Measurements from ENCODE around the gene DHRS7B.
"Not testable (repeated sequence)": the region's sequence is repeated elsewhere in the genome, so short reads cannot be mapped to it uniquely, and the experiment has no call there.

DHRS7B gene

GRCh38 chr17:21190078-21190477 is 63.3 kb downstream of the DHRS7B start:
- Histone ChIP-seq H3K36me3 (ENCODE audit: control insufficient read depth, insufficient read depth, low read length) (peaks cover 7% of the 10 kb centered on the region), H3K27me3 (ENCODE audit: control insufficient read depth, insufficient read depth, low read length) (no peaks in the 10 kb centered on the region), H3K4me3 (ENCODE audit: low read depth, low read length) (no peak overlapping the region), H3K4me1 (ENCODE audit: control insufficient read depth, insufficient read depth, low read length) (peaks cover 6% of the 10 kb centered on the region), H3K9me3 (ENCODE audit: control insufficient read depth, insufficient read depth, low read length) (no peaks in the 10 kb centered on the region), H3K9ac (ENCODE audit: low read depth, low read length) (no peak overlapping the region)

DNA sequence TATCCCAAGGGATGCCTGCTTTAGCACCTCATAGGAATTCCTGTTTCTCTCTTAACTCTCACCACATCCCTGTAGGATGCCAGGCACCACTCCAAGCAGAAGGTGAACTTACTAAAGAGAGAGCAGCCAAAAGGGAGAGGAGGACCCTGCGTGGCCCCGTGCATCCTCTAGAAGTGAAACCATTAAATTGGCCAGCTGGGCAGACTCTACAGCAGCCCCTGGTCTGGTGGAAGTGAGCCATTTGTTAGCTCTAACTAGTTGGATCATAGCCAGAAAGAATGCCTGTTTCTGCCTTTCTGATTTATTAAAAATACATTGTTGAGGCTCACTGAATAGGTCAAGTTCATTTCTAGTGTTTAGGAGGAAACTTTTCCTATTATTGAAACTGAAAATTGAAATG is 64.9 kb downstream of the DHRS7B start:
- Histone ChIP-seq H3K4me3 (ENCODE audit: low read depth, low read length) (no peak overlapping the region), H3K36me3 (ENCODE audit: control insufficient read depth, insufficient read depth, low read length) (peaks cover 8% of the 10 kb centered on the region), H3K27me3 (ENCODE audit: control insufficient read depth, insufficient read depth, low read length) (no peaks in the 10 kb centered on the region), H3K9ac (ENCODE audit: low read depth, low read length) (no peak overlapping the region), H3K9me3 (ENCODE audit: control insufficient read depth, insufficient read depth, low read length) (no peaks in the 10 kb centered on the region), H3K4me1 (ENCODE audit: control insufficient read depth, insufficient read depth, low read length) (peaks cover 6% of the 10 kb centered on the region)

- H3K27me3 ChIP-seq (ENCODE audit: control insufficient read depth, insufficient read depth, low read length); H3K9ac ChIP-seq (ENCODE audit: low read depth, low read length); H3K4me1 ChIP-seq (ENCODE audit: control insufficient read depth, insufficient read depth, low read length); H3K9me3 ChIP-seq (ENCODE audit: control insufficient read depth, insufficient read depth, low read length); H3K4me3 ChIP-seq (ENCODE audit: low read depth, low read length): not testable (repeated sequence)
- peaks cover 15% of the 10 kb centered on the region for H3K36me3 ChIP-seq (ENCODE audit: control insufficient read depth, insufficient read depth, low read length)
Measured at GRCh38 chr17:21192414-21192813, 65.7 kb downstream of the DHRS7B start.

- H3K27me3 ChIP-seq (ENCODE audit: control insufficient read depth, insufficient read depth, low read length): no peaks in the 10 kb centered on the region
- H3K4me3 ChIP-seq (ENCODE audit: low read depth, low read length): no peak overlapping the region
- no peak overlapping the region for H3K9ac ChIP-seq (ENCODE audit: low read depth, low read length)
- peaks cover 6% of the 10 kb centered on the region for H3K4me1 ChIP-seq (ENCODE audit: control insufficient read depth, insufficient read depth, low read length)
- H3K36me3 ChIP-seq (ENCODE audit: control insufficient read depth, insufficient read depth, low read length): peaks cover 20% of the 10 kb centered on the region
- no peaks in the 10 kb centered on the region for H3K9me3 ChIP-seq (ENCODE audit: control insufficient read depth, insufficient read depth, low read length)
Measured at GRCh38 chr17:21193031-21193430, 66.3 kb downstream of the DHRS7B start.

DNA sequence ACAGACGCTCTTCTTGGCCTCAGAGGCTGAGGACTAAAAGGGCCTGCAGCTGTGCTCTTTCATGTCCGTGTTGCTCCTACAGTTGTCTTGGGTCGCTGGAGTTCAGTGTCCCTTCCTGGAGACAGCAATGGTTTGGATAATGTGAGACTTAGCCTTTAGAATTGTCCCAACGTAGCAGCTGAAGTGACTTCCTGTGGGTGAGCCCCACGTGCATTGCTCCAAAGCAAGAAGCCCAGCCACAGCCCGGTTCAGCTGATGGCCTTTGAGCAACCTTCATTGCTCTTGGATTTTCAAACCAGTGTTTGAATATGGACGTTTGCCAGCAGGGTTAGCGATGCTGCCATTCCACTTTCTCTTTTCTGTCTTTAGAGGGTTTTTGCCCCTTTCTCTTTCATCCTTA is 67.5 kb downstream of the DHRS7B start:
- H3K4me3 ChIP-seq (ENCODE audit: low read depth, low read length): no peak overlapping the region
- peaks cover 23% of the 10 kb centered on the region for H3K36me3 ChIP-seq (ENCODE audit: control insufficient read depth, insufficient read depth, low read length)
- H3K4me1 ChIP-seq (ENCODE audit: control insufficient read depth, insufficient read depth, low read length): peaks cover 8% of the 10 kb centered on the region
- H3K9me3 ChIP-seq (ENCODE audit: control insufficient read depth, insufficient read depth, low read length): no peaks in the 10 kb centered on the region
- H3K9ac ChIP-seq (ENCODE audit: low read depth, low read length): peak overlapping the region; percentile 60
- H3K27me3 ChIP-seq (ENCODE audit: control insufficient read depth, insufficient read depth, low read length): no peaks in the 10 kb centered on the region

DNA sequence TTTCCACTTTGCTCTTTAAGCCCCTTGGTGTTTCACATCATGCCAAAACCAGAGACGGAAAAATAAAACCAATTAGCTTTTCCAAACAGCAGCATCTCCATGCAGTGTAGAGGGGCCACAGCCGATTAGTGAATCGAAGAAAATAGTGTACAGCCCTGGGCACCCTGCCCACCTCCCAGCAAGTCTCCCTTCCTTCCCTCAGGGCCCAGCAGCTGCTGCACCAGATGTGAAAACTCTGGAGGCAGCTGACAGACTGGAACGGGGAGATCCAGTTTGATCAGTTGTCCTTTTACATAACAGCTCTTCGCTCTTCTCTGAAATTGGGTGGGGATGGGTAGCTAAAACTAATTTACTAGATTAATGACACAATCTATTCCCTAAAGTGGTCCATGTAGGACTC is 67.9 kb downstream of the DHRS7B start:
- Histone ChIP-seq H3K4me1 (ENCODE audit: control insufficient read depth, insufficient read depth, low read length) (peaks cover 9% of the 10 kb centered on the region), H3K9me3 (ENCODE audit: control insufficient read depth, insufficient read depth, low read length) (no peaks in the 10 kb centered on the region), H3K4me3 (ENCODE audit: low read depth, low read length) (no peak overlapping the region), H3K36me3 (ENCODE audit: control insufficient read depth, insufficient read depth, low read length) (peaks cover 23% of the 10 kb centered on the region), H3K9ac (ENCODE audit: low read depth, low read length) (no peak overlapping the region), H3K27me3 (ENCODE audit: control insufficient read depth, insufficient read depth, low read length) (no peaks in the 10 kb centered on the region)

- H3K27me3 ChIP-seq (ENCODE audit: control insufficient read depth, insufficient read depth, low read length): no peaks in the 10 kb centered on the region
- no peaks in the 10 kb centered on the region for H3K9me3 ChIP-seq (ENCODE audit: control insufficient read depth, insufficient read depth, low read length)
- H3K36me3 ChIP-seq (ENCODE audit: control insufficient read depth, insufficient read depth, low read length): peaks cover 23% of the 10 kb centered on the region
- peaks cover 23% of the 10 kb centered on the region for H3K4me1 ChIP-seq (ENCODE audit: control insufficient read depth, insufficient read depth, low read length)
- H3K4me3 ChIP-seq (ENCODE audit: low read depth, low read length): no peak overlapping the region
- no peak overlapping the region for H3K9ac ChIP-seq (ENCODE audit: low read depth, low read length)
Measured at GRCh38 chr17:21196126-21196525, 69.4 kb downstream of the DHRS7B start.

DNA sequence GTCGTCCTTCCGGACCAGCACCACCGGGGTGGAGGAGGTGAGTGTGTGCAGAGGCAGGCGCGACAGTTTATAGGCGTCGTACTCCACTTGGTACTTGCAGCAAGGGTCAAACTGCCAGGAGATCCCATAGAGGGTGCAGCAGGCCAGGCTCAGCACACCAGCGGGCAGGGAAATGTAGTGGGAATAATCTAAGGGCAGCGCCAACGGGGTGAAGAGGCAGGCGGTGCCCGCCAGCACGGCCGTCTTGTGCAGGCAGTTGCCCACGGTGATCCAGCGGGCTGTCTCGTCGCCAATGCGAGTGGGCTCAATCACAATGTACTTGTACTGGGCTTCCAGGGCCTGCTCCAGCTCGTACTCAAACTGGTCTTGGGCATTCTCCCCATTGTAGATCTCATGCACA is 71.6 kb downstream of the DHRS7B start:
- no peaks in the 10 kb centered on the region for H3K27me3 ChIP-seq (ENCODE audit: control insufficient read depth, insufficient read depth, low read length)
- H3K4me3 ChIP-seq (ENCODE audit: low read depth, low read length): no peak overlapping the region
- peaks cover 24% of the 10 kb centered on the region for H3K4me1 ChIP-seq (ENCODE audit: control insufficient read depth, insufficient read depth, low read length)
- H3K9ac ChIP-seq (ENCODE audit: low read depth, low read length): no peak overlapping the region
- H3K9me3 ChIP-seq (ENCODE audit: control insufficient read depth, insufficient read depth, low read length): no peaks in the 10 kb centered on the region
- H3K36me3 ChIP-seq (ENCODE audit: control insufficient read depth, insufficient read depth, low read length): peaks cover 23% of the 10 kb centered on the region

DNA sequence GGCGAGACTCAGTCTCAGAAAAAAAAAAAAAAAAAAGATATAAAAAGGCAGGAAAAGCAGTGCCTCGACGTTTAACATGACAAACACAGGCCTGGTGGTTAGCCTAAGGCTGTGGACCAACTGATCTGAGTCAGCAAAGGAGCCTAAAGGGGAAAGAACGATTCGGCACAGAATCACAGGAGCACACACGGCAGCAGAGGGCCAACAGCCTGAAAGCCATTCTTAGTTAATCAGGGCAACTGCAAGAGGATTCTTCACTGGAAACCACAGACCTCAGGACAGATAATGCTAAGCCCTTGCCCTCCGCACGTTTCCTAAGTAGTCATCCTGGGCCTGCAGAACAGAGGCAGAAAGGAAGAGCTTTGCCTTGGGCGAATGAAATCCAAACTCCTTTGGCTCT is 72.5 kb downstream of the DHRS7B start:
- Histone ChIP-seq H3K4me1 (ENCODE audit: control insufficient read depth, insufficient read depth, low read length) (peaks cover 24% of the 10 kb centered on the region), H3K36me3 (ENCODE audit: control insufficient read depth, insufficient read depth, low read length) (peaks cover 23% of the 10 kb centered on the region), H3K27me3 (ENCODE audit: control insufficient read depth, insufficient read depth, low read length) (no peaks in the 10 kb centered on the region), H3K9ac (ENCODE audit: low read depth, low read length) (peak overlapping the region; percentile 56), H3K4me3 (ENCODE audit: low read depth, low read length) (no peak overlapping the region), H3K9me3 (ENCODE audit: control insufficient read depth, insufficient read depth, low read length) (no peaks in the 10 kb centered on the region)

DNA sequence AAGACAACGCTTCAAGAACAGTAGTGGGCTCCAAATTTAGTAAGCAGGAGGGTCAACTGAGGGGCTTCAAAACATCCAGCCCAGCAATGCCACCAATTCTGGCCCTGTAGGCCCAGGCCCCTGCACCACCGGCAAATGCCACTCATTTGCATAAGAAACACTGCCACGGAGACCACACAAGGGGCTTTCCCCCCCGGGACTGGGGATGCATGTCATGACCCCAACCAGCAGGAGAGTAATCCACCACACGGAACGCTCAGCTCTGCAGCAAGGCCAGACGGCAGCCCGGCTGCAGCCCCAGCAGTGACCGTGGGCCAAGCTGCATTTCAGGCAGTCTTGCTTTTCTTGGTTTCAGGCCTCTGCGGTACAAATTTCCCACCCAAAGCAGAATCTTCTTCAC is 73.1 kb downstream of the DHRS7B start:
- Histone ChIP-seq H3K4me1 (ENCODE audit: control insufficient read depth, insufficient read depth, low read length) (peaks cover 27% of the 10 kb centered on the region), H3K9me3 (ENCODE audit: control insufficient read depth, insufficient read depth, low read length) (no peaks in the 10 kb centered on the region), H3K9ac (ENCODE audit: low read depth, low read length) (no peak overlapping the region), H3K27me3 (ENCODE audit: control insufficient read depth, insufficient read depth, low read length) (no peaks in the 10 kb centered on the region), H3K36me3 (ENCODE audit: control insufficient read depth, insufficient read depth, low read length) (peaks cover 23% of the 10 kb centered on the region), H3K4me3 (ENCODE audit: low read depth, low read length) (no peak overlapping the region)

- Histone ChIP-seq H3K4me3 (ENCODE audit: low read depth, low read length) (no peak overlapping the region), H3K4me1 (ENCODE audit: control insufficient read depth, insufficient read depth, low read length) (peaks cover 31% of the 10 kb centered on the region), H3K9ac (ENCODE audit: low read depth, low read length) (peak overlapping the region; percentile 28), H3K27me3 (ENCODE audit: control insufficient read depth, insufficient read depth, low read length) (no peaks in the 10 kb centered on the region), H3K36me3 (ENCODE audit: control insufficient read depth, insufficient read depth, low read length) (peaks cover 20% of the 10 kb centered on the region), H3K9me3 (ENCODE audit: control insufficient read depth, insufficient read depth, low read length) (no peaks in the 10 kb centered on the region)
Measured at GRCh38 chr17:21200590-21201297, 74.0 kb downstream of the DHRS7B start.

DNA sequence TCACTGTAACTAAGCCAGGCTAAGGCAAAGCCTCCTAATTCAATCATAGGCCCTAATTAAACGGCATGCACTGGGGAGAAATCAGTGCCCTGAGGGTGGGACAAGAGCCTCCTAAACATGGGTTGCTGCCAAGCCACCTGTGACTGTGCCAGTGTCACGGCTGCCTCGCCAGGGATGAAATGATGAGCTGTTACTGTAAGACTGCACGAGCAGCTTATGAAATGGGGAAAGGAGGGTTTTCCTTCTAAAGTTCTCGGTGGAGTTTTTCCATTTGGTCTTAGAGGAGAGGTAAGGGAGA is 74.5 kb downstream of the DHRS7B start:
- no peak overlapping the region for H3K4me3 ChIP-seq (ENCODE audit: low read depth, low read length)
- H3K4me1 ChIP-seq (ENCODE audit: control insufficient read depth, insufficient read depth, low read length): peaks cover 31% of the 10 kb centered on the region
- H3K27me3 ChIP-seq (ENCODE audit: control insufficient read depth, insufficient read depth, low read length): no peaks in the 10 kb centered on the region
- no peak overlapping the region for H3K9ac ChIP-seq (ENCODE audit: low read depth, low read length)
- H3K9me3 ChIP-seq (ENCODE audit: control insufficient read depth, insufficient read depth, low read length): no peaks in the 10 kb centered on the region
- H3K36me3 ChIP-seq (ENCODE audit: control insufficient read depth, insufficient read depth, low read length): peaks cover 19% of the 10 kb centered on the region
